Upper lobe of right lung (tissue), 1 donor: ENCODE measurements around the gene CRB1. TPM values are rescaled to one million over a fixed set of nuclear protein-coding genes. Genes with fewer than 3 reads are reported as not detected.
A peak's percentile ranks its signal among the peaks of the same experiment; 100 is the strongest.

Experiments used
- ATAC-seq: fragments of 200-7000 bp; cut with Tn5 transposase; one replicate; pipeline ENCODE4 v1.9.1; 2020; ENCODE audit warnings: mild to moderate bottlenecking, moderate library complexity
- DNase-seq: peaks from one replicate; pipeline ENCODE4 v3.0.0-alpha.2; 2020
- H3K27ac ChIP-seq: fragments of 200-600 bp; one replicate; pipeline ENCODE4 v1.8.0; 2022
- H3K27me3 ChIP-seq: fragments of 200-600 bp; one replicate; pipeline ENCODE4 v1.8.0; 2022; ENCODE audit warnings: mild to moderate bottlenecking
- H3K36me3 ChIP-seq: fragments of 200-600 bp; one replicate; pipeline ENCODE4 v1.8.0; 2022
- H3K4me1 ChIP-seq: fragments of 200-600 bp; one replicate; pipeline ENCODE4 v1.8.0; 2022
- H3K4me3 ChIP-seq: fragments of 200-600 bp; one replicate; pipeline ENCODE4 v1.8.0; 2022; ENCODE audit warnings: mild to moderate bottlenecking
- H3K9me3 ChIP-seq: fragments of 200-600 bp; one replicate; pipeline ENCODE4 v1.8.0; 2022
- intact Hi-C: fragments of 100-400 bp; cut with DNase I; formaldehyde crosslinking; loops from one replicate; pipeline ENCODE4 v1.11.0; 2022
- total RNA-seq: library from RNA; stranded (reverse); fragmentation: NEBNext Ultra II Directional; extraction: Animal tissue kit (Norgen Biotek cat#: 25700); gene quantifications from one replicate; pipeline ENCODE4 v1.2.1, GENCODE V29; 2021
- TF ChIP-seq, protein P1 (sequence below): fragments of 200-600 bp; IDR thresholded peaks from one replicate; pipeline ENCODE4 v1.8.0; 2022; ENCODE audit warnings: antibody characterized with exemption
- donor health status: DM: no; HTN: yes; CAD: no; lungs with severe emphysema.

Gene CRB1
- total RNA-seq, 1 donor from 2014 or later: 0.46 TPM

DNA sequence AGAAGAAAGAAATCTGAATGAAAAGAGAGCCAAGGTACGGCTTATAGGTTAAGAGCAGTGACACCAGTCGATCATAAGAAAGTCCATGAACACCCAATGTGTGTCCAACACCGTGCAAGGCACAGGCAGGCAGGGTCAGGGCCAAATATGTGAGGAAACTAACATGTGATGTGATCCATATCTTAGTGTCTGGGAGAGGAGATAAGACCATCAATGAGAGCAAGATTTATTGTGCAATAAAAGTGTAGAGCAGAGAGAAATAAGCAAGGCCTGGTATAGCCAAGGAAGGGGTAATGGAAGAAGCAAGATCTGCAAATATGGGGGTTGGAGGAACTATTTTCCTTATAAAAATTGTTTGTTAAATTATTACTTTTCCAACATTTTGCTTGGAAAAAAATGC lies 198.8 kb downstream of the CRB1 start:
- ATAC-seq (no peak), DNase-seq (no peak)
- Histone ChIP-seq H3K4me1 (no peaks in the 10 kb centered on the region), H3K9me3 (no peaks in the 10 kb centered on the region), H3K27me3 (no peaks in the 10 kb centered on the region), H3K36me3 (no peaks in the 10 kb centered on the region), H3K27ac (no peak overlapping the region), H3K4me3 (no peak overlapping the region)
- intact Hi-C loops: no loop called here
- TF ChIP-seq, protein P1, sequence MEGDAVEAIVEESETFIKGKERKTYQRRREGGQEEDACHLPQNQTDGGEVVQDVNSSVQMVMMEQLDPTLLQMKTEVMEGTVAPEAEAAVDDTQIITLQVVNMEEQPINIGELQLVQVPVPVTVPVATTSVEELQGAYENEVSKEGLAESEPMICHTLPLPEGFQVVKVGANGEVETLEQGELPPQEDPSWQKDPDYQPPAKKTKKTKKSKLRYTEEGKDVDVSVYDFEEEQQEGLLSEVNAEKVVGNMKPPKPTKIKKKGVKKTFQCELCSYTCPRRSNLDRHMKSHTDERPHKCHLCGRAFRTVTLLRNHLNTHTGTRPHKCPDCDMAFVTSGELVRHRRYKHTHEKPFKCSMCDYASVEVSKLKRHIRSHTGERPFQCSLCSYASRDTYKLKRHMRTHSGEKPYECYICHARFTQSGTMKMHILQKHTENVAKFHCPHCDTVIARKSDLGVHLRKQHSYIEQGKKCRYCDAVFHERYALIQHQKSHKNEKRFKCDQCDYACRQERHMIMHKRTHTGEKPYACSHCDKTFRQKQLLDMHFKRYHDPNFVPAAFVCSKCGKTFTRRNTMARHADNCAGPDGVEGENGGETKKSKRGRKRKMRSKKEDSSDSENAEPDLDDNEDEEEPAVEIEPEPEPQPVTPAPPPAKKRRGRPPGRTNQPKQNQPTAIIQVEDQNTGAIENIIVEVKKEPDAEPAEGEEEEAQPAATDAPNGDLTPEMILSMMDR: no peak

DNA sequence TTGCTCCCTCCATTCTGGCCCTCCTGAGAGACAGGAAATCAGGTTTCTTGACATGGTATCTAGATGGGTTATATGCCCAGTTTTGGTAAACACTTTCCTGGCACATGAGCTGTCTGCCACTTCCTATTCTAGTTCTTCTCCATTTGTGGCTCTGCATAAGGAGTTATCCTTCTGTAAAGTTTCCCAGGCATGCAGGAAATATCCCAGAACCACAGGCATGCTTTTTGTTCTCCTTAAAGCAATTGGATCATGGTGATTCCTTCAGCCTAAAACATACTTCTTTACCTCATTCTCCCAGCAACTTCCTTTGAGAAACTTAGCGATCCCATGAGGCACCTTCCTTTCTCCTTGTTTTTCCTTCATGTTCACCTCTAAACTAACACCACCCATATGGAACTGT lies 199.8 kb downstream of the CRB1 start:
- ATAC-seq (no peak), DNase-seq (no peak)
- Histone ChIP-seq H3K27me3 (no peaks in the 10 kb centered on the region), H3K36me3 (no peaks in the 10 kb centered on the region), H3K4me1 (no peaks in the 10 kb centered on the region), H3K27ac (no peak overlapping the region), H3K9me3 (no peaks in the 10 kb centered on the region), H3K4me3 (no peak overlapping the region)
- intact Hi-C loops: no loop called here
- TF ChIP-seq, protein P1: no peak

DNA sequence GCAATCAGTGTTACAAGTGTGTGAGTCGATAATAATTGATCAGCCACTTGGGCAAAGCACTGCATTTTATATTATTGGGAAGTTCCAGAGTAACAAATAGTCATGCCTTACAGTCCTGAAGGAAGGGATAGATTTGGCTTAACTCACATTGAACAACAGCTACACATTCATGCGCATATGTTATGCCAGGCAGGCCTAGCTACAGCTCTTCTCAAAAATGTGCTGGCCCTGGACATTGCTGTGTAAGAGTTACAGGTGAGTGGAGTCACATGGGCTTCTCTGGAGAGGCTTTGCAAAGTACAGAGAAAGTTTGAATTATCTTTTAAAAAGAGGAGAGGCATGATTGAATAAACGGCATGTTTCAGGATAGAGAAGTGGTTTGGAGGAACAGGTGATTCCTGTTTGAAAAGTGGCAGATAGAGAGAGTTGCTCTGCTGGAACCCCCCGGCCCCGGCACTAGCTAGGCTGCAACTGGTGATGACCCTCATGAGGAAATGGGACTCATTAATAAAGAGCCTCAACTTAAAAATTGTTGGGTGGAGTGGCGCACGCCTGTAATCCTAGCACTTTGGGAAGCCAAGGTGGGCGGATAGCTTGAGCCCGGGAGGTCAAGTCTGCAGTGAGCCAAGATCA lies 200.6 kb downstream of the CRB1 start:
- Histone ChIP-seq H3K4me1 (no peaks in the 10 kb centered on the region), H3K27ac (no peak overlapping the region), H3K36me3 (no peaks in the 10 kb centered on the region), H3K27me3 (no peaks in the 10 kb centered on the region), H3K9me3 (no peaks in the 10 kb centered on the region), H3K4me3 (no peak overlapping the region)
- TF ChIP-seq, protein P1: no peak
- DNase-seq: peak; percentile 37
- intact Hi-C loops: no loop called here
- ATAC-seq: no peak

- H3K27me3 ChIP-seq: no peaks in the 10 kb centered on the region
- intact Hi-C loops: no loop called here
- TF ChIP-seq, protein P1: no peak
- ATAC-seq (no peak), DNase-seq (no peak)
- H3K36me3 ChIP-seq: no peaks in the 10 kb centered on the region
- no peaks in the 10 kb centered on the region for H3K4me1 ChIP-seq
- no peak overlapping the region for H3K4me3 ChIP-seq
- H3K9me3 ChIP-seq: no peaks in the 10 kb centered on the region
- no peak overlapping the region for H3K27ac ChIP-seq
These were observed 201.7 kb downstream of the CRB1 start for GRCh38 chr1:197469620-197470210.

DNA sequence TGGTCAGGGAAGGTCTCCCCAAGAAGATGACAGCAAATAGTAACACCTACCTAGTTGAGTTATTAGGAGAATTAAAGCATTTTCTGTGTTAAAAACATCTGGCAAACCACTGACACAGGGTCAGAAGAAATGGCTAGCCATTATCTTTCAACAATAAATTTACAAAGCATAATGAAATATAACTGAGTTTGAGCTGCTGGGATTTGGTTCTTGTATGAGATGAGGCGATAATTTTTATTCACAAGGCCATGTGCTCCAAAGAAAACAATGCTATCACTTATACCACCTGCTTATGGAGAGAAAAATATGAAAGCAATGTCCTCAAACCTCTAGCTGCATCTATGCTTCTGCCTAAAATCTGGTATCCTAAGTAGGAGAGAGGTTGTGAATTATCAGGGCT lies 202.3 kb downstream of the CRB1 start:
- H3K9me3 ChIP-seq: no peaks in the 10 kb centered on the region
- no peak for DNase-seq
- H3K27ac ChIP-seq: no peak overlapping the region
- H3K36me3 ChIP-seq: no peaks in the 10 kb centered on the region
- no peak overlapping the region for H3K4me3 ChIP-seq
- no peaks in the 10 kb centered on the region for H3K27me3 ChIP-seq
- intact Hi-C loops: no loop called here
- no peaks in the 10 kb centered on the region for H3K4me1 ChIP-seq
- no peak for ATAC-seq
- TF ChIP-seq, protein P1: no peak
